ENCODE data around the gene JAK3. TPM values are rescaled to one million over a fixed set of nuclear protein-coding genes. Genes with fewer than 3 reads are reported as not detected.

Gene JAK3
- total and polyA plus RNA-seq, 2 of the 13 experiments (the other 11 are each of a cell fraction or from before 2014, with no cell fraction given): 3.4 to 18.6 TPM

- no peak; the same call in 1 of the 2 replicates for TF ChIP-seq ZNF280B (CRISPR knock-in tag; IDR thresholded peaks at IDR 0.05; ENCODE audit: borderline replicate concordance)
- no peak for TF ChIP-seq ZBTB49 (CRISPR knock-in tag; IDR thresholded peaks at IDR 0.05; ENCODE audit: borderline replicate concordance)
- TF ChIP-seq ZBTB10 (CRISPR knock-in tag; IDR thresholded peaks at IDR 0.05; ENCODE audit: borderline replicate concordance): no peak
- no peak for TF ChIP-seq IKZF4 (CRISPR knock-in tag; IDR thresholded peaks at IDR 0.05; ENCODE audit: borderline replicate concordance, low read depth, not compliant biosample characterization)
- TF ChIP-seq NR2F2 (IDR thresholded peaks at IDR 0.05; ENCODE audit: borderline replicate concordance, low read depth): no peak; the same call in 1 of the 2 replicates
- no peak; the same call in 1 of the 2 replicates for TF ChIP-seq PATZ1 (CRISPR knock-in tag; IDR thresholded peaks at IDR 0.05)
- no peak for TF ChIP-seq FOSL1 (CRISPR knock-in tag; IDR thresholded peaks at IDR 0.05; ENCODE audit: borderline replicate concordance)
- peak; percentile 38 for TF ChIP-seq TFE3 (CRISPR knock-in tag; IDR thresholded peaks at IDR 0.05)
- peak; percentile 60; the same call in 1 of the 2 replicates for TF ChIP-seq GTF2F1 (IDR thresholded peaks at IDR 0.05; ENCODE audit: low read length)
- no peak for TF ChIP-seq ZFYVE20 (CRISPR knock-in tag; IDR thresholded peaks at IDR 0.05; ENCODE audit: borderline replicate concordance, low read depth)
- TF ChIP-seq MAFK (conservative IDR thresholded peaks at IDR 0.05 in 1 of 2, IDR thresholded peaks at IDR 0.05 in 1 of 2; ENCODE audit: low read length in 2 of 2): peak in 1 of 2 experiments; percentile 6; a peak in 1 of 4 replicates
- TF ChIP-seq SIN3A (IDR thresholded peaks at IDR 0.05; ENCODE audit: borderline replicate concordance, low read depth, low read length): peak; percentile 90; the same call in 1 of the 2 replicates
- no peak for TF ChIP-seq ZNF772 (CRISPR knock-in tag; IDR thresholded peaks at IDR 0.05)
- TF ChIP-seq MAX (IDR thresholded peaks at IDR 0.05): peak; percentile 83
- TF ChIP-seq ZNF773 (CRISPR knock-in tag; IDR thresholded peaks at IDR 0.05; ENCODE audit: borderline replicate concordance): no peak
- TF ChIP-seq TSC22D2 (CRISPR knock-in tag; IDR thresholded peaks at IDR 0.05; ENCODE audit: borderline replicate concordance): no peak
- TF ChIP-seq ATM (IDR thresholded peaks at IDR 0.05; ENCODE audit: borderline replicate concordance): no peak
Observed at GRCh38 chr19:17859533-17860330, 11.9 kb upstream of the JAK3 start, which contains the start of gene RPL18A (continued).
